RWPE1 (cell line): Measurements from ENCODE around the gene CD207.
A peak's percentile ranks its signal among the peaks of the same experiment; 100 is the strongest.
"Not testable (repeated sequence)": the region's sequence is repeated elsewhere in the genome, so short reads cannot be mapped to it uniquely, and the experiment has no call there.

Source experiments
- CTCF ChIA-PET: fragments of 350-600 bp; sonication (Branson Sonifier 250); formaldehyde crosslinking; extraction: SDS; loops from one replicate; lab custom pipeline; 2021; lab: Yijun Ruan, JAX
- POLR2A ChIA-PET: fragments of 400-600 bp; formaldehyde crosslinking; extraction: SDS; loops from one replicate; lab custom pipeline; 2020; ENCODE audit warnings: antibody characterized with exemption; ENCODE audit not compliant: low non-redundant PET; lab: Yijun Ruan, JAX
- DNase-seq: peaks from one replicate; pipeline ENCODE4 v3.0.0; 2012; ENCODE audit warnings: low spot score
- H3K27ac ChIP-seq: fragments of 450-650 bp; 2 replicates; pipeline ENCODE4 v1.5.1; 2017
- CTCF ChIP-seq: fragments of 450-650 bp; conservative IDR thresholded peaks from 2 replicates; pipeline ENCODE4 v1.5.1; 2017; ENCODE audit warnings: low read depth, mild to moderate bottlenecking

Gene CD207

DNA sequence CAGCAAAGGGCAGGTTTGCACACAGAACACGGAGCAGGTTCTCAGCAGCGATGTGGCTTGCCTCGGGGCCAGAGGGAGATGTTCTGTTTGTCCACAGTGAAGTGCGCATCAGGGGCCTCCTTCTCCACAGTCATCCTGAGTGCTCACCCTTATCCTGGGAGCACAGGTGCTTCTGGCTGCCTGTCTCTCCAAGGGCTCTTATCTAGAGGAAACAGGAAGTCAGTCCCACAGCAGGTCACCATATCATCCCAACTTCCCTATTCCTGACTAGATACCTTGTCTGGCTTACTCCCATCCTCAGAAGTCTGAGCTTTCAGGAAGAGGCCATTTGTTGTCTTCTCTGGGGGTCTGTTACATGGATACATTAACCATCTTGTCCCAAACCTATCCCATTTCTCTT is at the start of gene CD207:
CD207 (minus strand) TSS at position 174 of the 400 bp plus-strand sequence; CDS start at position 134, 40 bp downstream.
- ChIA-PET CTCF (interaction anchor here (0.6 kb wide), 1 partner anchor 14 kb away, joined by 4 read pairs; no protein-coding TSS in a partner anchor), POLR2A (no interaction called here)
- H3K27ac ChIP-seq, result no peak within 1 kb of the TSS
- no peak for TF ChIP-seq CTCF
- DNase-seq, result no peak

DNA sequence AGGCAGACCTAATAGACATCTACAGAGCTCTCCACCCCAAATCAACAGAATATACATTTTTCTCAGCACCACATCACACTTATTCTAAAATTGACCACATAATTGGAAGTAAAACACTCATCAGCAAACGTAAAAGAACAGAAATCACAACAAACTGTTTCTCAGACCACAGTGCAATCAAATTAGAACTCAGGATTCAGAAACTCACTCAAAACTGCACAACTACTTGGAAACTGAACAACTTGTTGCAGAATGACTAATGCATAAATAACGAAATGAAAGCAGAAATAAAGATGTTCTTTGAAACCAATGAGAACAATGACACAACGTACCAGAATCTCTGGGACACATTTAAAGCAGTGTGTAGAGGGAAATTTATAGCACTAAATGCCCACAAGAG is 42.9 kb upstream of the CD207 start:
- CTCF ChIA-PET, POLR2A ChIA-PET, DNase-seq, H3K27ac ChIP-seq: not testable (repeated sequence)

DNA sequence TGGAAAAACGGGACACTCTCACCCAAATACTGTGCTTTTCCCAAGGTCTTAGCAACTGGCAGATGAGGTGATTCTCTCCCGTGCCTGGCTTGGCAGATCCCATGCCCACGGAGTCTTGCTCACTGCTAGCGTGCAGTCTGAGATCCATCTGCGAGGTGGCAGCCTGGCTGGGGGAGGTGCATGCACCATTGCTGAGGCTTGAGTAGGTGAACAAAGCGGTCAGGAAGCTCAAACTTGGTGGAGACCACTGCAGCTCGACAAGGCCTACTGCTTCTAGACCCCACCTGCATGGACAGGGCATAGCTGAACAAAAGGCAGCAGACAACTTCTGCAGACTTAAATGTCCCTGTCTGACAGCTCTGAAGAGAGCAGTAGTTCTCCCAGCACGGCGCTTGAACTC is 40.5 kb upstream of the CD207 start:
- DNase-seq, POLR2A ChIA-PET, H3K27ac ChIP-seq: not testable (repeated sequence)
- CTCF ChIA-PET, result interaction anchor here (0.6 to 1.9 kb wide), 2 partner anchors 72 to 91 kb away, joined by 3 to 9 read pairs; no protein-coding TSS in a partner anchor

DNA sequence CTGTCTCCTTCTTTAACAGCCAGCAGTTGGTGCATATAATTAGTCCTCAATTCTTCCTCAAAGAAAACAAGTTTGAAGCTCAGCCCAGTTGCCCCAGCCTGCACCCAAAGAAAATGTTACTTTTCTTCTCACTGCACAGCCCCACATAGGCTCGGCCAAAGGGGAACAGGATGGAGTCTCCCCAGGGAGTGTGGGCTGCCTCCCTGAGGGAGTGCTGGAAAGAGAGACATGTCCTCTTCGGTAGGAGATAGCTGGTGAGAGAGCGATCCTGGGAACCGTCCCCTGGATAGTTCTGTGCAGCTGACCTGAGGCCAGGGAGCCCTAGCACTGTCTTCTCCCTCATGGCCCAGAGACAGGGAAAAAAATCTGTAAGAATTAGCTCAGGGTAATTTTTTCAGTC is 37.9 kb upstream of the CD207 start:
- no peak for TF ChIP-seq CTCF
- H3K27ac ChIP-seq, result no peak overlapping the region
- ChIA-PET CTCF (interaction anchor here (0.6 to 5.1 kb wide), 3 partner anchors 47 to 74 kb away, joined by 3 to 44 read pairs (median 23); no protein-coding TSS in a partner anchor), POLR2A (no interaction called here)
- no peak for DNase-seq

GRCh38 chr2:70871398-70872211 is 36.0 kb upstream of the CD207 start:
- no peak overlapping the region for H3K27ac ChIP-seq
- DNase-seq, result peak; percentile 78
- peak; percentile 88 for TF ChIP-seq CTCF
- ChIA-PET POLR2A (no interaction called here), CTCF (interaction anchor here (0.6 to 5.1 kb wide), 28 partner anchors 9 to 556 kb away, joined by 3 to 44 read pairs (median 5); partner anchors contain the start of genes FIGLA, MCEE and MPHOSPH10)

DNA sequence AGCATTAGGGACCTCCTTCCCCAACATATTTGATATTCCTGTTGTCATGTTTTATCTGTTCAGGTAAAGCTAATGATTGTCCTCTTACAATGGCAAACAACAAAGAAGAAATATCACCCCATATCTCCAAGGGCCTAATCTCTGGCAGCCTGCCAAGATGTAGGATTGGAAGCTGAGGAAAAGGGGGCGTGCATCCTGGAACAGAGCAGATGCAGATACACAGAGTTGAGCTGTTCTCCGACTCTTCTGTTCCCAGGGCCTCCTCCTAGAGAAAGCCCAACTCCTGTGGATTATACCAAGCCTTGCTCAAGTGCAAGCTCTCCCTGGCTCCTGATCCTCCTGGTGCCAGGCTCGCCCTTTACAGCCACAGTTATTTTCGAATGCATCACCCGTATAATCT is 35.2 kb upstream of the CD207 start:
- TF ChIP-seq CTCF, result no peak
- no peak for DNase-seq
- no peak overlapping the region for H3K27ac ChIP-seq
- CTCF ChIA-PET, result interaction anchor here (0.5 to 5.1 kb wide), 18 partner anchors 9 to 1320 kb away, joined by 3 to 44 read pairs (median 6); no protein-coding TSS in a partner anchor
- POLR2A ChIA-PET, result no interaction called here

- no peak overlapping the region for H3K27ac ChIP-seq
- ChIA-PET CTCF (interaction anchor here (0.7 kb wide), 1 partner anchor 78 kb away, joined by 4 read pairs; no protein-coding TSS in a partner anchor), POLR2A (no interaction called here)
- DNase-seq, result no peak
- no peak for TF ChIP-seq CTCF
Measured at GRCh38 chr2:70868970-70869369, 33.4 kb upstream of the CD207 start.
